Keratinocyte (primary cell): ENCODE data around the gene ACBD4. TPM values are rescaled to one million over a fixed set of nuclear protein-coding genes. Genes with fewer than 3 reads are reported as not detected.

ENCODE experiments used
- DNase-seq: peaks from one replicate; pipeline ENCODE4 v3.0.0-alpha.2; 2011; ENCODE audit warnings: low read depth, missing footprints, low spot score
- FAIRE-seq: peaks from 2 replicates; lab custom pipeline; 2011; peaks lifted over from hg19 to GRCh38; lab: Jason Lieb, UNC
- H2AFZ ChIP-seq: 2 replicates; pipeline ENCODE4 v1.6.0; 2012; ENCODE audit warnings: low read length, control low read depth, inconsistent platforms; ENCODE audit not compliant: control insufficient read depth
- H3K27ac ChIP-seq: 2 replicates; pipeline ENCODE4 v1.5.1; 2011; ENCODE audit warnings: low read length; ENCODE audit not compliant: control insufficient read depth, insufficient read depth
- H3K27me3 ChIP-seq: 3 replicates; pipeline ENCODE4 v1.6.0; 2011; ENCODE audit warnings: low read length; ENCODE audit not compliant: control insufficient read depth, insufficient read depth; ENCODE audit errors: extremely low read depth
- H3K36me3 ChIP-seq, 2 experiments: 2 replicates in 1 of 2; 3 replicates in 1 of 2; pipeline ENCODE4 v1.5.1; 2011; ENCODE audit warnings: low read length in 2 of 2, mild to moderate bottlenecking in 1 of 2; ENCODE audit not compliant: control insufficient read depth in 2 of 2, insufficient read depth in 2 of 2; ENCODE audit errors: extremely low read depth in 1 of 2
- H3K4me1 ChIP-seq: 3 replicates; pipeline ENCODE4 v1.5.1; 2011; ENCODE audit warnings: low read length; ENCODE audit not compliant: control insufficient read depth, insufficient read depth; ENCODE audit errors: extremely low read depth
- H3K4me2 ChIP-seq: 3 replicates; pipeline ENCODE4 v1.6.0; 2011; ENCODE audit warnings: low read depth, low read length; ENCODE audit not compliant: control insufficient read depth, insufficient read depth; ENCODE audit errors: extremely low read depth
- H3K4me3 ChIP-seq, 3 experiments: fragments of 200-600 bp in 1 of 3; sonication (generic) in 1 of 3; 2 replicates in 2 of 3; 3 replicates in 1 of 3; pipeline ENCODE4 v1.5.1; 2011 to 2016; ENCODE audit warnings: low read length in 3 of 3, mild to moderate bottlenecking in 3 of 3, control low read depth in 2 of 3, inconsistent platforms in 1 of 3, low read depth in 1 of 3, mixed read lengths in 1 of 3, mixed run types in 1 of 3, moderate library complexity in 1 of 3; ENCODE audit not compliant: control insufficient read depth in 2 of 3, insufficient read depth in 2 of 3; ENCODE audit errors: extremely low read depth in 1 of 3
- H3K79me2 ChIP-seq: 2 replicates; pipeline ENCODE4 v1.6.0; 2012; ENCODE audit warnings: low read length; ENCODE audit not compliant: control insufficient read depth, insufficient read depth
- H3K9ac ChIP-seq: 3 replicates; pipeline ENCODE4 v1.6.0; 2011; ENCODE audit warnings: low read length; ENCODE audit not compliant: control insufficient read depth, insufficient read depth; ENCODE audit errors: extremely low read depth
- H3K9me1 ChIP-seq: 3 replicates; pipeline ENCODE4 v1.6.0; 2011; ENCODE audit warnings: low read length; ENCODE audit not compliant: control insufficient read depth, insufficient read depth; ENCODE audit errors: extremely low read depth
- H3K9me3 ChIP-seq: 2 replicates; pipeline ENCODE4 v1.5.1; 2012; ENCODE audit warnings: low read depth, low read length; ENCODE audit not compliant: control insufficient read depth
- H4K20me1 ChIP-seq: 3 replicates; pipeline ENCODE4 v1.6.0; 2011; ENCODE audit warnings: low read length; ENCODE audit not compliant: control insufficient read depth, insufficient read depth; ENCODE audit errors: extremely low read depth
- EZH2 ChIP-seq: IDR thresholded peaks from one replicate; pipeline ENCODE4 v1.6.1; 2012; ENCODE audit warnings: inconsistent platforms, mild to moderate bottlenecking, low read length, moderate library complexity
- dilution Hi-C: fragments of 300-500 bp; cut with MboI; formaldehyde crosslinking; loops from one replicate; pipeline ENCODE4 v1.7.0; 2020; ENCODE audit warnings: low sequenced_read_pairs; ENCODE audit not compliant: extremely low pct_ligation_motif_present
- polyA plus RNA-seq, 5 experiments: library from polyadenylated mRNA; depleted of rRNA in 3 of 5; stranded (reverse) in 3 of 5; stranded (forward) in 1 of 5; unstranded in 1 of 5; fragments of >200 nt; gene quantifications; 1 replicate in 1 of 5; 2 replicates in 3 of 5; 3 replicates in 1 of 5; pipeline versions ENCODE4 v1.2.1 to v1.2.3, GENCODE V29; 2011 to 2012; ENCODE audit warnings: missing spikeins in 2 of 5, low read depth in 1 of 5, low replicate concordance in 1 of 5
- TF ChIP-seq, protein P1 (sequence below), 3 experiments: IDR thresholded peaks in 1 of 3; conservative IDR thresholded peaks in 1 of 3; optimal IDR thresholded peaks in 1 of 3; 2 replicates in 2 of 3; 3 replicates in 1 of 3; pipeline versions ENCODE3 to v1.5.1; 2011; ENCODE audit warnings: low read length in 3 of 3, mild to moderate bottlenecking in 3 of 3, moderate library complexity in 2 of 3, control low read depth in 1 of 3, inconsistent platforms in 1 of 3; ENCODE audit not compliant: insufficient read depth in 2 of 3; ENCODE audit errors: extremely low read depth in 1 of 3

The ACBD4 gene
- polyA plus RNA-seq, 1 donor (not counting 4 experiments of a cell fraction or from before 2014, with no cell fraction given), result 2.6 TPM

DNA sequence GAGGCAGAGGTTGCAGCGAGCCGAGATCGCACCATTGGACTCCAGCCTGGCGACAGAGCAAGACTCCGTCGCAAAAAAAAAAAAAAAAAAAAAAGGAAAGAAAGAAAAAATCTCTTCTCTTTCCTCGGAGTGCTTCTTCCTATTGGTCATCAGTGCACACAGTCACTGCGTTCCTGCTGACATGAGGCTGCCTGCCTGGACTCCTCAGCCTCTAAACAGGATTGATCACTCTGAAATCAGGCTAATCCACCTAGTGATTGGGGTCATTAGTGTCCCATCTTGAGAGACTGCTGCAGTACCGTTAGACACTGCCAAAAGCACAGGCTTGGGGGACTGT is 34.0 kb upstream of the ACBD4 start:
- H3K4me1 ChIP-seq, result peaks cover 34% of the 10 kb centered on the region
- FAIRE-seq (peak; percentile 83), DNase-seq (no peak)

DNA sequence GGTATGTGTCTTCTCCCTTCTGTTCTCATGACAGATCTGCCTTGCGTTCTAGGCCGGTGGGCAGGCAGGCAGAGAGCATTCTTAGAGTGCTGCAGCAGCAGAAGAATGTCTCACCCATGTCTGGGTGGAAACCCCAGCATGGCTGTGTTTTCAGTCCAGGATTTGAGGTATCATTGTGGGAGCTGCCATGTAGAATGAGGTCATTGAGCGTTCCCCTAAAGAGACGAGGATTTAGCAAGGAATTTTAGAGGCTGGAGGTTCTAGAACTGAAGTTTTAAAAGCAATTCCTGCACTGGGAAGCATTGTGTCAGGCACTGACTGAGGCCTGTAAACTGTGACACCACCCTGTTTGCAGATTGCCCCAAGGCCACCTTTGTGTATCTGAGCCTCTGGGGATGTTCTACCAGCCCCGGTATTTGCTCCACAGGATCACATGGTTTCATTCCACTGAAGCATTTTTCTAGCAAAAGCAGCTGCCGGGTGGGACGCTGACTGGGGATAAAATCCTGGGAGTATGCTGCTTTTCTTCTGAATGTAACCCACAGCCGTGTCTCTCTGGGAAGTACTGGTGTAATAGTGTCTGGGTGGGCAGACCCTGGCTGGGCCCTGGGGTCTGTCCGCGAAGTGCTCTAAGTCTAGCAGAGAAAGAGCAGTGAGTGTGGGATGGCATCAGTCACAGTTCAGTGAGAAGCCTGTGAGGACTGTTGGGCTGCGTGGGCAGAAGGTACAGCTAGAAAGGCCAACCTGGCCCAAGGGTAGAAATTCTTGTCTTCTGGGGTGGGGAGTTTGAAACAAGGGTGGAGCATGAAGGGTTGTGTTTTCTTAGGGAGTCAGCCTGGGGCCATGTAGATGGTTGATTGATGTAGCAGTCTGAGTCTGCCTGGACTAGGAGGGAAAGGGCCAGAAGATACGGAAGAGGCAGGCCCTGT is 33.3 kb upstream of the ACBD4 start:
- Histone ChIP-seq H2AFZ (no peak overlapping the region), H3K9me1 (no peaks in the 10 kb centered on the region), H3K4me1 (peaks cover 38% of the 10 kb centered on the region), H3K4me3 (peak overlapping the region in 1 of 3 experiments; percentile 4), H3K27ac (peak overlapping the region; percentile 45), H3K27me3 (no peaks in the 10 kb centered on the region), H3K79me2 (no peaks in the 10 kb centered on the region), H3K4me2 (peak overlapping the region; percentile 37), H3K9me3 (no peaks in the 10 kb centered on the region), H3K36me3 (peaks cover 57 to 60% of the 10 kb centered on the region in 2 experiments), H3K9ac (peak overlapping the region; percentile 36), H4K20me1 (peaks cover 6% of the 10 kb centered on the region)
- dilution Hi-C loops, result no loop called here
- DNase-seq (no peak), FAIRE-seq (peak; percentile 93)
- TF ChIP-seq EZH2, result no peak
- TF ChIP-seq, protein P1, sequence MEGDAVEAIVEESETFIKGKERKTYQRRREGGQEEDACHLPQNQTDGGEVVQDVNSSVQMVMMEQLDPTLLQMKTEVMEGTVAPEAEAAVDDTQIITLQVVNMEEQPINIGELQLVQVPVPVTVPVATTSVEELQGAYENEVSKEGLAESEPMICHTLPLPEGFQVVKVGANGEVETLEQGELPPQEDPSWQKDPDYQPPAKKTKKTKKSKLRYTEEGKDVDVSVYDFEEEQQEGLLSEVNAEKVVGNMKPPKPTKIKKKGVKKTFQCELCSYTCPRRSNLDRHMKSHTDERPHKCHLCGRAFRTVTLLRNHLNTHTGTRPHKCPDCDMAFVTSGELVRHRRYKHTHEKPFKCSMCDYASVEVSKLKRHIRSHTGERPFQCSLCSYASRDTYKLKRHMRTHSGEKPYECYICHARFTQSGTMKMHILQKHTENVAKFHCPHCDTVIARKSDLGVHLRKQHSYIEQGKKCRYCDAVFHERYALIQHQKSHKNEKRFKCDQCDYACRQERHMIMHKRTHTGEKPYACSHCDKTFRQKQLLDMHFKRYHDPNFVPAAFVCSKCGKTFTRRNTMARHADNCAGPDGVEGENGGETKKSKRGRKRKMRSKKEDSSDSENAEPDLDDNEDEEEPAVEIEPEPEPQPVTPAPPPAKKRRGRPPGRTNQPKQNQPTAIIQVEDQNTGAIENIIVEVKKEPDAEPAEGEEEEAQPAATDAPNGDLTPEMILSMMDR (optimal IDR thresholded peaks at IDR 0.05 in 1 of 3, IDR thresholded peaks at IDR 0.05 in 1 of 3, conservative IDR thresholded peaks at IDR 0.05 in 1 of 3; ENCODE audit: extremely low read depth in 1 of 3, insufficient read depth in 2 of 3, low read length in 3 of 3), result no peak

More for the DNA sequence above, 34.0 kb upstream of the ACBD4 start:
- peak overlapping the region in 1 of 3 experiments; percentile 4 for H3K4me3 ChIP-seq
- H3K27me3 ChIP-seq, result no peaks in the 10 kb centered on the region
- H3K9me1 ChIP-seq, result no peaks in the 10 kb centered on the region
- peaks cover 57 to 59% of the 10 kb centered on the region in 2 experiments for H3K36me3 ChIP-seq
- peak overlapping the region; percentile 45 for H3K27ac ChIP-seq
- peak overlapping the region; percentile 37 for H3K4me2 ChIP-seq
- dilution Hi-C loops, result no loop called here
- no peaks in the 10 kb centered on the region for H3K79me2 ChIP-seq
- H3K9me3 ChIP-seq, result no peaks in the 10 kb centered on the region
- TF ChIP-seq, protein P1 (optimal IDR thresholded peaks at IDR 0.05 in 1 of 3, IDR thresholded peaks at IDR 0.05 in 1 of 3, conservative IDR thresholded peaks at IDR 0.05 in 1 of 3; ENCODE audit: extremely low read depth in 1 of 3, insufficient read depth in 2 of 3, low read length in 3 of 3), result no peak
- TF ChIP-seq EZH2, result no peak
- peak overlapping the region; percentile 36 for H3K9ac ChIP-seq
- peaks cover 6% of the 10 kb centered on the region for H4K20me1 ChIP-seq
- H2AFZ ChIP-seq, result no peak overlapping the region
